ENCODE measurements around the gene DCP1B. TPM values are rescaled to one million over a fixed set of nuclear protein-coding genes. Genes with fewer than 3 reads are reported as not detected.

Gene DCP1B
- total RNA-seq, 6 experiments from 2014 or later: 4.1 to 7.6 (median 6.0) TPM

- intact Hi-C loops (cut with DNase I): no loop called here
- H3K36me3 ChIP-seq: no peaks in the 10 kb centered on the region
- H3K4me1 ChIP-seq: no peaks in the 10 kb centered on the region
- TF ChIP-seq CTCF (IDR thresholded peaks at IDR 0.05): no peak
- ATAC-seq (peak in 3 of 4 donors; percentile 12 to 45 (median 24)), DNase-seq (peak in 2 of 3 donors; percentile 37 to 51)
- no peaks in the 10 kb centered on the region for H3K27me3 ChIP-seq
- no peak overlapping the region for H3K27ac ChIP-seq
- 40% methylated on average over 25 of the region's 67 CpGs for WGBS (ENCODE audit: insufficient coverage, low coverage, low lambda C conversion rate, missing lambda C conversion rate)
- H3K9me3 ChIP-seq: peaks cover 0 to 5% (median under 1%) of the 10 kb centered on the region in 4 donors
- no peak overlapping the region for H3K4me3 ChIP-seq
These were observed 96.3 kb downstream of the DCP1B start for GRCh38 chr12:1907652-1908611.

- ATAC-seq (no peak), DNase-seq (no peak)
These were observed 97.7 kb downstream of the DCP1B start for GRCh38 chr12:1906579-1906978.

GRCh38 chr12:1904875-1905274, 99.4 kb downstream of the DCP1B start:
- intact Hi-C loops (cut with DNase I): no loop called here
- ATAC-seq: no peak

More at GRCh38 chr12:1906579-1906978, 97.7 kb downstream of the DCP1B start:
- Histone ChIP-seq H3K36me3 (no peaks in the 10 kb centered on the region), H3K4me3 (no peak overlapping the region), H3K27ac (no peak overlapping the region), H3K27me3 (no peaks in the 10 kb centered on the region), H3K4me1 (no peaks in the 10 kb centered on the region), H3K9me3 (peaks cover 0 to 5% (median 2%) of the 10 kb centered on the region in 4 donors)
- intact Hi-C loops (cut with DNase I): no loop called here
- TF ChIP-seq CTCF (IDR thresholded peaks at IDR 0.05) (no peak), POLR2A (IDR thresholded peaks at IDR 0.05) (no peak)
- WGBS (ENCODE audit: insufficient coverage, low coverage, low lambda C conversion rate, missing lambda C conversion rate): 39% methylated on average over 3 of the region's 3 CpGs

GRCh38 chr12:1896964-1897363, 107.3 kb downstream of the DCP1B start:
- TF ChIP-seq CTCF (IDR thresholded peaks at IDR 0.05) (no peak), POLR2A (IDR thresholded peaks at IDR 0.05) (no peak)
- no peaks in the 10 kb centered on the region for H3K36me3 ChIP-seq
- no peaks in the 10 kb centered on the region for H3K4me1 ChIP-seq
- H3K27ac ChIP-seq: no peak overlapping the region
- ATAC-seq (no peak), DNase-seq (no peak)
- H3K9me3 ChIP-seq: peaks cover 0 to 4% (median 0%) of the 10 kb centered on the region in 4 donors
- intact Hi-C loops (cut with DNase I): no loop called here
- H3K27me3 ChIP-seq: no peaks in the 10 kb centered on the region
- WGBS (ENCODE audit: insufficient coverage, low coverage, low lambda C conversion rate, missing lambda C conversion rate): 66% methylated on average over 5 of the region's 5 CpGs
- H3K4me3 ChIP-seq: no peak overlapping the region

More at GRCh38 chr12:1904875-1905274, 99.4 kb downstream of the DCP1B start:
- H3K4me1 ChIP-seq: no peaks in the 10 kb centered on the region
- H3K9me3 ChIP-seq: peaks cover 0 to 5% (median 2%) of the 10 kb centered on the region in 4 donors
- H3K4me3 ChIP-seq: no peak overlapping the region
- DNase-seq: no peak
- H3K27me3 ChIP-seq: no peaks in the 10 kb centered on the region
- no peaks in the 10 kb centered on the region for H3K36me3 ChIP-seq
- no peak for TF ChIP-seq CTCF (IDR thresholded peaks at IDR 0.05)
- no peak for TF ChIP-seq POLR2A (IDR thresholded peaks at IDR 0.05)
- H3K27ac ChIP-seq: no peak overlapping the region

Other genes with a start within 250 kb of the DCP1B start
- not detected for gene LRTM2, start 183.9 kb downstream of the DCP1B start, total RNA-seq
- gene CACNA2D4, start 85.8 kb downstream of the DCP1B start, total RNA-seq: 1 to 10 TPM in 3 of 6 experiments, under 1 TPM in 3; 0.87 to 1.9 (median 0.96) TPM
- gene CACNA1C, start 48.5 kb upstream of the DCP1B start, total RNA-seq: 1 to 10 TPM in 1 of 6 experiments, under 1 TPM in 5; 0.18 to 1.0 (median 0.57) TPM

Data from right lobe of liver (tissue), 6 donors.